Prostate gland (tissue), 2 donors: ENCODE results near the gene CKAP4. TPM values are rescaled to one million over a fixed set of nuclear protein-coding genes. Genes with fewer than 3 reads are reported as not detected.
A peak's percentile ranks its signal among the peaks of the same experiment; 100 is the strongest.

Experiments used
- DNase-seq: peaks from one replicate; pipeline ENCODE4 v3.0.0-alpha.2; 2019; ENCODE audit warnings: low spot score
- H3K27ac ChIP-seq, 2 donors: fragments of 200-600 bp; sonication (generic); 2 replicates each; pipeline ENCODE4 v1.5.1; 2017 to 2019
- H3K27me3 ChIP-seq: fragments of 200-600 bp; sonication (generic); replicated peaks from 2 replicates; pipeline ENCODE4 v1.5.1; 2019; ENCODE audit not compliant: insufficient read depth
- H3K36me3 ChIP-seq, 2 donors: fragments of 200-600 bp; sonication (generic); 1 replicate in 1 of 2; 2 replicates in 1 of 2; pipeline versions ENCODE4 v1.5.1 to v1.8.1; 2017 to 2019
- H3K4me1 ChIP-seq: fragments of 200-600 bp; sonication (generic); replicated peaks from 2 replicates; pipeline ENCODE4 v1.5.1; 2019
- H3K4me3 ChIP-seq, 2 donors: fragments of 200-600 bp; sonication (generic); 2 replicates each; pipeline ENCODE4 v1.5.1; 2017 to 2019
- H3K9me3 ChIP-seq: fragments of 200-600 bp; sonication (generic); 2 replicates; pipeline ENCODE4 v1.5.1; 2017
- POLR2A ChIP-seq: fragments of 450-650 bp; IDR thresholded peaks from one replicate; pipeline ENCODE4 v1.6.1; 2016; ENCODE audit warnings: antibody characterized with exemption, mild to moderate bottlenecking
- POLR2AphosphoS5 ChIP-seq: sonication (generic); formaldehyde crosslinking; IDR thresholded peaks from one replicate; pipeline ENCODE4 v1.6.1; 2017; ENCODE audit warnings: antibody characterized with exemption
- WGBS: methylation state at CpG from one replicate; pipeline ENCODE4 v1.1.5; 2018; 5-methylcytosine and 5-hydroxymethylcytosine counted together
- intact Hi-C: fragments of 100-400 bp; cut with DNase I; formaldehyde crosslinking; loops from one replicate; pipeline ENCODE4 v1.14.2; 2022
- total RNA-seq, 2 donors: library from RNA; depleted of rRNA; stranded (reverse); fragments of >200 nt; gene quantifications; one replicate each; pipeline ENCODE4 v1.1.0, GENCODE V29; 2016
- TF ChIP-seq, protein P1 (sequence below), 4 experiments: fragments of 200-600 bp in 2 of 4; fragments of 450-650 bp in 2 of 4; sonication (generic) in 2 of 4; IDR thresholded peaks; 1 replicate in 3 of 4; 2 replicates in 1 of 4; pipeline ENCODE4 v1.5.1; 2016 to 2019; ENCODE audit warnings: antibody characterized with exemption in 4 of 4, mild to moderate bottlenecking in 2 of 4, moderate library complexity in 2 of 4

CKAP4 gene
- total RNA-seq, 2 donors from 2014 or later: 56.1 to 91.7 TPM

DNA sequence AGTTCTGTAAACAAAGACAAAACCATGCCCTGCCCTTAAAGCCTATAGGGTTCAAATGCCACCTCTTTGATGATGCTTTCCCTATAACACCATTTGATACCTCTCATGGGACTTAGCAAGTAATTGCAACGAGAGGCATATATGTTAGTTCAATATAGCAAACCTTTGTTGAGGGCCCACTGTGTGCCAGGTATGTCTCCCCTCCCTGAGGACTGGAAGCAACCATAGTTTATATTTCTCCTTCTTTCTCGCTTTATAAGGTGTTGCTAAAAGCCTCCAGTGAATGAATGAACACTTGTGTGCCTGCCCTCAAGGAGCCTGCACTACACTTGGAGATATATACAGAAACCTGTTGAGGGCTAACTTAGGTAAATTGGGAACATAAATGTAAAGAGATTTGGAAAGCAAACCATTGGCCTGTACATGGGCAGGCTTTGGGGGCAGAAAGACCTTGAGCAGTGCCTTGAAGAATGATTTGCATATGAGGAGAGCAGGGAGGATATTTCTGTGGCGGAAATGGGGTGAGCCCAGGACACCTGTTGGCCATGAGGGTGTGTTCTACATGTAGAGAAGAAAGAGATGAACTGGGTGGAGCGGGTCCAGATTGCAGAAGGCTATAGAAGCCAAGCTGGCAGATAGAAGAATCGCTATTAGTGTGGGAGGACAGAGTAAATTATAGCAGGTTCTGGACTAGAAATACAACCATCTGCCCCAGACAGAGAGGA, 1.8 kb upstream of the CKAP4 start:
- DNase-seq: no peak
- Histone ChIP-seq H3K27me3 (no peaks in the 10 kb centered on the region), H3K9me3 (no peaks in the 10 kb centered on the region), H3K4me1 (peaks cover 8% of the 10 kb centered on the region), H3K36me3 (no peaks in the 10 kb centered on the region), H3K4me3 (no peak overlapping the region), H3K27ac (no peak overlapping the region)
- intact Hi-C loops: no loop called here
- no peak for TF ChIP-seq POLR2A
- no peak for TF ChIP-seq POLR2AphosphoS5
- TF ChIP-seq, protein P1, sequence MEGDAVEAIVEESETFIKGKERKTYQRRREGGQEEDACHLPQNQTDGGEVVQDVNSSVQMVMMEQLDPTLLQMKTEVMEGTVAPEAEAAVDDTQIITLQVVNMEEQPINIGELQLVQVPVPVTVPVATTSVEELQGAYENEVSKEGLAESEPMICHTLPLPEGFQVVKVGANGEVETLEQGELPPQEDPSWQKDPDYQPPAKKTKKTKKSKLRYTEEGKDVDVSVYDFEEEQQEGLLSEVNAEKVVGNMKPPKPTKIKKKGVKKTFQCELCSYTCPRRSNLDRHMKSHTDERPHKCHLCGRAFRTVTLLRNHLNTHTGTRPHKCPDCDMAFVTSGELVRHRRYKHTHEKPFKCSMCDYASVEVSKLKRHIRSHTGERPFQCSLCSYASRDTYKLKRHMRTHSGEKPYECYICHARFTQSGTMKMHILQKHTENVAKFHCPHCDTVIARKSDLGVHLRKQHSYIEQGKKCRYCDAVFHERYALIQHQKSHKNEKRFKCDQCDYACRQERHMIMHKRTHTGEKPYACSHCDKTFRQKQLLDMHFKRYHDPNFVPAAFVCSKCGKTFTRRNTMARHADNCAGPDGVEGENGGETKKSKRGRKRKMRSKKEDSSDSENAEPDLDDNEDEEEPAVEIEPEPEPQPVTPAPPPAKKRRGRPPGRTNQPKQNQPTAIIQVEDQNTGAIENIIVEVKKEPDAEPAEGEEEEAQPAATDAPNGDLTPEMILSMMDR (IDR thresholded peaks at IDR 0.05): no peak
- WGBS: 73% methylated on average over 5 of the region's 5 CpGs

DNA sequence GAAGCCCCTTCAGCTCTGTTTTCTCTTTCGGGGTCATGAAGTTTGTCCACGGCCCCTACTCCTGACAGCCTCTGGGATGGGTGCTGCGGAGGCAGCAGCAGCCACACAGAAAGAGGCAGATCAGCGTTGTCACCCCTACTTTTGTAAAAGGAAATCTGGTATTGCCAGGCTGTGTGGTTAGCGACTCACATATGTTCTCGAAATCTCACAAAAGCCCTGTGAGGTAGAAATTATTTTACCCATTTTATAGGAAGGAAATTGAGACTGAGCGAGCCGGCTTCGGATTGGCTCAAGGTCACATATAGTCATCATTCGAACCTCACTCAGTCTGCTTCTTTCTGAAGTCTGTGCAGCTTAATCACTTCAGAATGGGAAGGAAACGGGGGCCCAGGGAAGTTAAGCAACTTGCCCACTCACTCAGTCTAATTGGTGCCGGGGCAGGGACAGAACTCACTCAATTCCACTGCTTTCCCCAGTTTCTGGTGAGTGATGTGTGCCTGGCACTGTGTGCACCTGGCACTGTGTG, 1.1 kb upstream of the CKAP4 start:
- DNase-seq: no peak
- Histone ChIP-seq H3K4me1 (peaks cover 8% of the 10 kb centered on the region), H3K36me3 (no peaks in the 10 kb centered on the region), H3K4me3 (peak overlapping the region; percentile 83 to 93), H3K27me3 (no peaks in the 10 kb centered on the region), H3K9me3 (no peaks in the 10 kb centered on the region), H3K27ac (peak overlapping the region; percentile 96)
- intact Hi-C loops: loop anchor here (1.0 kb wide), 1 partner anchor 109 kb away; no protein-coding TSS in a partner anchor
- WGBS: 25% methylated on average over 12 of the region's 12 CpGs
- TF ChIP-seq POLR2A (no peak), POLR2AphosphoS5 (no peak)
- TF ChIP-seq, protein P1 (IDR thresholded peaks at IDR 0.05): no peak

DNA sequence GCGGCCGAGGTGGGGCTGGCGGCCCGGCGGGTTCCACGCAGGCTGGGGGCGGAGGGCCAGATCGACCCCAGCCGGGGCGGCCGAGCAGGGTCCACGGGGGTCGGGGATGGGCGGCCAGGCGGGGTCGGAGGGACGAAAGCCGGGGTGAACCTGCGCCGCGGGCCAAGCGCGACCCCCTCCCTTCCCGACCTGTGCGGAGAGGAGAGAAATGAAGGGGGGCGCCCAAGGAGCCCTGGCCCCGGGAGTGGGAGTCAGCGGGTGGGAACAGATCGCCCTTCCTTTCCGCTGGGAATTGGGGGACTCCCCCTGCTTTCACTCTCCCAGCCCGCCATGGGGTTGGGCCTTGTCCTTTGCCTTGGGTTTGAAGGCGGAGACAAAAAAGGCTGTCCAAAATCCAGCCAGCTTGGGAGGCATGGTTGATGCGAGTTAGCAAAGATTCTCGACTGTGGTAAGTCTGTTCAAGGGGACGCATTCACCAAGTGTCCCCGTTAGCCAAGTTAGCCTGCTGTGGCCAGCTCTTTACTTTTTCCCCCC, 559 bp upstream of the CKAP4 start:
- Histone ChIP-seq H3K4me3 (peak overlapping the region; percentile 83 to 93), H3K4me1 (peaks cover 8% of the 10 kb centered on the region), H3K27me3 (no peaks in the 10 kb centered on the region), H3K9me3 (no peaks in the 10 kb centered on the region), H3K27ac (peak overlapping the region; percentile 96), H3K36me3 (no peaks in the 10 kb centered on the region)
- TF ChIP-seq, protein P1 (IDR thresholded peaks at IDR 0.05): no peak
- TF ChIP-seq POLR2A: peak; percentile 7
- TF ChIP-seq POLR2AphosphoS5: peak; percentile 50
- WGBS: 0% methylated on average over 9 of the region's 36 CpGs
- DNase-seq: peak; percentile 62
- intact Hi-C loops: loop anchor here (1.0 kb wide), 1 partner anchor 110 kb away; no protein-coding TSS in a partner anchor

DNA sequence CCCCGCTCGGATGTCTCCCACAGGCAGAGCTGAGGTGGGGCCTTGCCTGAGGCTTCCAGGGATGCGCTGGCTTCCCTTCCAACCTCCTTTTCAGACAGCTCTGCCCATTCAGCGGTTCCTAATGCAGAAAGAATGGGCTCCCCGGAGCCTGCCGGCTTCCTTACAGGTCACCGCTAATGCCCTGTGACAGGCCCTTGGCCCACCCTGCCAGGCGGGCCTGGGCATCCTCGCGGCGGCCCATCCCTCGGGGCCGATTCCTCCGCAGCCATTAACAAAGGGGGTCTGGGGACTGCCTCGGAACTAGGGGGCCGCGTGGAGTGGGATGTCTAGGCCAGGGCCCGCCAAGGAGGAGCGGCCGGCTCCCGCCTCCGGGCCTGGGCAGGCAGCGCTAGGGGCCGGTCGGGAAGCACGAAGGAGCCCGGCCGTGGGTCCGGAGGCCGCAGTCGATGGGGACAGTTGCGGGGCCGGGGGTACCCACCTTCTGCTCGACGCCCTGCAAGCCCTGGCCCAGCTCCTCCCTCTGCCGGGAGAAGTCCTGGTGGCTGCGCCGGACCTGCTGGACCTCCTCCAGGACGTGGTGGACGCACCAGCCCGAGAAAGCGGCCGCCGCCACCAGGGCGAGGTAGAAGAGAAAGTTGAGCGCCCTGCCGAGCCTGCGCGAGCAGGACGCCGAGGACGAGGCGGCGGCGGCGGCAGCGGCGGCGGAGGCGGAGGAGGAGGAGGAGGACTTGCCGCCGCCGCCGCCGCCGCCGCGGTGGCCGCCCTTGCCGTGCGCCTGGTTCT, 738 bp downstream of the CKAP4 start:
- Histone ChIP-seq H3K9me3 (no peaks in the 10 kb centered on the region), H3K27me3 (no peaks in the 10 kb centered on the region), H3K36me3 (no peaks in the 10 kb centered on the region), H3K4me3 (peak overlapping the region; percentile 83 to 93), H3K27ac (peak overlapping the region; percentile 96), H3K4me1 (peaks cover 8% of the 10 kb centered on the region)
- TF ChIP-seq, protein P1 (IDR thresholded peaks at IDR 0.05): peak in 1 of 4 experiments; percentile 10
- TF ChIP-seq POLR2A (peak; percentile 6), POLR2AphosphoS5 (no peak)
- DNase-seq: peak; percentile 36
- 2% methylated on average over 63 of the region's 71 CpGs for WGBS
- intact Hi-C loops: loop anchor here (1.0 kb wide), 1 partner anchor 54 kb away; no protein-coding TSS in a partner anchor
